H1 (cell line): ENCODE data around the gene FANCD2. TPM values are rescaled to one million over a fixed set of nuclear protein-coding genes. Genes with fewer than 3 reads are reported as not detected.

Experiments
- CTCF ChIA-PET: fragments of 300-600 bp; sonication (Branson Sonifier 250); formaldehyde crosslinking; loops from one replicate; lab custom pipeline; 2021; ENCODE audit not compliant: partially characterized antibody; lab: Charles Lee
- POLR2A ChIA-PET: fragments of 300-600 bp; sonication (Branson Sonifier 250); formaldehyde crosslinking; loops from one replicate; lab custom pipeline; 2021; ENCODE audit warnings: inconsistent platforms; ENCODE audit not compliant: partially characterized antibody; lab: Charles Lee
- DNase-seq, 2 experiments: peaks; one replicate each; pipeline versions ENCODE4 v3.0.0 to v3.0.0-alpha.2; 2010 to 2022; ENCODE audit warnings: low spot score in 2 of 2, low read depth in 1 of 2, mixed read lengths in 1 of 2
- FAIRE-seq: peaks from 2 replicates; lab custom pipeline; 2011; peaks lifted over from hg19 to GRCh38; lab: Jason Lieb, UNC
- H2AFZ ChIP-seq: 2 replicates; pipeline ENCODE4 v1.8.1; 2012; ENCODE audit warnings: low read length, inconsistent platforms
- H2AK5ac ChIP-seq: 2 replicates; pipeline ENCODE4 v1.6.1; 2013; ENCODE audit warnings: low read depth, low read length
- H2BK120ac ChIP-seq: replicated peaks from 2 replicates; pipeline ENCODE3; 2013; ENCODE audit warnings: low read depth, low read length, inconsistent platforms
- H2BK12ac ChIP-seq: 2 replicates; pipeline ENCODE4 v1.6.1; 2013; ENCODE audit warnings: low read depth, low read length
- H2BK15ac ChIP-seq: 2 replicates; pipeline ENCODE4 v1.6.1; 2013; ENCODE audit warnings: low read length
- H2BK20ac ChIP-seq: 2 replicates; pipeline ENCODE4 v1.6.1; 2013; ENCODE audit warnings: low read length
- H2BK5ac ChIP-seq: 2 replicates; pipeline ENCODE4 v1.6.1; 2013; ENCODE audit warnings: low read depth, low read length
- H3K14ac ChIP-seq: 2 replicates; pipeline ENCODE4 v1.6.1; 2013; ENCODE audit warnings: inconsistent platforms; ENCODE audit not compliant: insufficient read length
- H3K18ac ChIP-seq: 2 replicates; pipeline ENCODE4 v1.6.1; 2013; ENCODE audit warnings: low read length; ENCODE audit errors: extremely low read depth
- H3K23ac ChIP-seq: 2 replicates; pipeline ENCODE4 v1.6.1; 2013; ENCODE audit warnings: inconsistent platforms; ENCODE audit not compliant: insufficient read length
- H3K23me2 ChIP-seq: 2 replicates; pipeline ENCODE4 v1.6.1; 2013; ENCODE audit warnings: low read depth, low read length
- H3K27ac ChIP-seq: 2 replicates; pipeline ENCODE4 v1.6.1; 2011; ENCODE audit warnings: low read depth, low read length, inconsistent platforms
- H3K27me3 ChIP-seq, 4 experiments: replicated peaks in 1 of 4; 1 replicate in 1 of 4; 2 replicates in 3 of 4; pipeline versions ENCODE4 v1.6.1 to v1.8.1; 2011 to 2013; ENCODE audit warnings: low read length in 3 of 4, mild to moderate bottlenecking in 3 of 4, inconsistent platforms in 2 of 4, mixed read lengths in 2 of 4, moderate library complexity in 1 of 4; ENCODE audit not compliant: control insufficient read depth in 3 of 4, insufficient read depth in 3 of 4; ENCODE audit errors: extremely low read depth in 1 of 4
- H3K36me3 ChIP-seq, 4 experiments: 2 replicates each; pipeline versions ENCODE4 v1.6.1 to v1.8.1; 2011 to 2013; ENCODE audit warnings: mild to moderate bottlenecking in 4 of 4, low read length in 3 of 4, moderate library complexity in 2 of 4, control low read depth in 1 of 4, inconsistent platforms in 1 of 4; ENCODE audit not compliant: insufficient read depth in 4 of 4, control insufficient read depth in 2 of 4
- H3K4ac ChIP-seq: replicated peaks from 2 replicates; pipeline ENCODE3; 2013; ENCODE audit warnings: low read length, low read depth, mixed read lengths, inconsistent platforms; ENCODE audit not compliant: insufficient read length
- H3K4me1 ChIP-seq, 4 experiments: replicated peaks in 1 of 4; 1 replicate in 1 of 4; 2 replicates in 3 of 4; pipeline versions ENCODE4 v1.6.1 to v1.8.1; 2011 to 2013; ENCODE audit warnings: low read length in 3 of 4, inconsistent platforms in 2 of 4, mixed read lengths in 1 of 4; ENCODE audit not compliant: insufficient read depth in 4 of 4, control insufficient read depth in 3 of 4
- H3K4me2 ChIP-seq, 2 experiments: 2 replicates each; pipeline versions ENCODE4 v1.6.1 to v1.8.1; 2011 to 2013; ENCODE audit warnings: low read depth in 2 of 2, low read length in 2 of 2, control low read depth in 1 of 2, inconsistent platforms in 1 of 2, mild to moderate bottlenecking in 1 of 2; ENCODE audit not compliant: insufficient read depth in 1 of 2
- H3K4me3 ChIP-seq, 4 experiments: fragments of 200-600, 300-600 bp in 1 of 4; sonication (generic), shearing (Covaris generic), sonication (Bioruptor Twin) in 1 of 4; 2 replicates each; pipeline versions ENCODE4 v1.5.1 to v1.8.1; 2011 to 2016; ENCODE audit warnings: low read length in 4 of 4, low read depth in 3 of 4, control low read depth in 2 of 4, inconsistent platforms in 2 of 4, mild to moderate bottlenecking in 2 of 4, mixed read lengths in 1 of 4, moderate library complexity in 1 of 4; ENCODE audit not compliant: insufficient read depth in 2 of 4; ENCODE audit errors: extremely low read depth in 1 of 4
- H3K56ac ChIP-seq: replicated peaks from 2 replicates; pipeline ENCODE3; 2013; ENCODE audit warnings: low read depth, mild to moderate bottlenecking, mixed read lengths, low read length, inconsistent platforms; ENCODE audit not compliant: insufficient read length
- H3K79me1 ChIP-seq: 2 replicates; pipeline ENCODE4 v1.6.1; 2013; ENCODE audit warnings: low read depth, low read length, control low read depth
- H3K79me2 ChIP-seq, 2 experiments: 2 replicates each; pipeline versions ENCODE4 v1.6.1 to v1.8.1; 2012 to 2013; ENCODE audit warnings: low read length in 2 of 2, mild to moderate bottlenecking in 2 of 2, inconsistent platforms in 1 of 2; ENCODE audit not compliant: insufficient read depth in 2 of 2, control insufficient read depth in 1 of 2
- H3K9ac ChIP-seq, 4 experiments: replicated peaks in 1 of 4; 1 replicate in 1 of 4; 2 replicates in 3 of 4; pipeline versions ENCODE4 v1.6.1 to v1.8.1; 2011 to 2013; ENCODE audit warnings: low read depth in 3 of 4, low read length in 3 of 4, control low read depth in 2 of 4, mild to moderate bottlenecking in 2 of 4, moderate library complexity in 2 of 4, inconsistent platforms in 1 of 4; ENCODE audit errors: extremely low read depth in 1 of 4
- H3K9me3 ChIP-seq, 2 experiments: 2 replicates each; pipeline versions ENCODE4 v1.6.1 to v1.8.1; 2012 to 2013; ENCODE audit warnings: mild to moderate bottlenecking in 2 of 2, moderate library complexity in 2 of 2, control low read depth in 1 of 2, inconsistent platforms in 1 of 2, low read depth in 1 of 2, low read length in 1 of 2, mixed read lengths in 1 of 2; ENCODE audit not compliant: insufficient read depth in 2 of 2
- H4K20me1 ChIP-seq, 2 experiments: replicated peaks in 1 of 2; 2 replicates each; pipeline versions ENCODE3 to v1.8.1; 2011 to 2013; ENCODE audit warnings: inconsistent platforms in 2 of 2, low read length in 2 of 2, mild to moderate bottlenecking in 1 of 2; ENCODE audit not compliant: insufficient read depth in 2 of 2, control insufficient read depth in 1 of 2
- H4K5ac ChIP-seq: 2 replicates; pipeline ENCODE4 v1.6.1; 2013; ENCODE audit warnings: low read length, low read depth, mixed read lengths, inconsistent platforms; ENCODE audit not compliant: insufficient read length
- H4K8ac ChIP-seq: 2 replicates; pipeline ENCODE4 v1.8.0; 2013; ENCODE audit warnings: mild to moderate bottlenecking, moderate library complexity, low read length, inconsistent platforms; ENCODE audit not compliant: insufficient read depth; ENCODE audit errors: extremely low read depth
- H4K91ac ChIP-seq: replicated peaks from 2 replicates; pipeline ENCODE3; 2013; ENCODE audit warnings: low read length, mixed read lengths, inconsistent platforms; ENCODE audit not compliant: insufficient read length
- BCL11A ChIP-seq, 2 experiments: IDR thresholded peaks; one replicate each; pipeline ENCODE4 v1.6.1; 2011; ENCODE audit warnings: low read depth in 2 of 2, low read length in 2 of 2, mild to moderate bottlenecking in 2 of 2
- CBX8 ChIP-seq: fragments of 300-800, 300-1000 bp; sonication (generic); IDR thresholded peaks from 2 replicates; pipeline ENCODE4 v1.7.1; 2016; ENCODE audit warnings: low read depth, low read length, borderline replicate concordance
- GABPA ChIP-seq: IDR thresholded peaks from 2 replicates; pipeline ENCODE4 v1.6.1; 2011; ENCODE audit warnings: mild to moderate bottlenecking, low read length, moderate library complexity, borderline replicate concordance; ENCODE audit not compliant: insufficient read depth
- RFX5 ChIP-seq: IDR thresholded peaks from 2 replicates; pipeline ENCODE4 v1.6.1; 2011; ENCODE audit warnings: low read depth, low read length, improper control_type of control experiment, borderline replicate concordance
- TAF7 ChIP-seq: optimal IDR thresholded peaks from 2 replicates; pipeline ENCODE3; 2011; ENCODE audit warnings: low read depth, mild to moderate bottlenecking, inconsistent platforms, low read length, moderate library complexity, borderline replicate concordance
- USF2 ChIP-seq: IDR thresholded peaks from 2 replicates; pipeline ENCODE4 v1.6.1; 2011; ENCODE audit warnings: low read length, improper control_type of control experiment
- ZNF274 ChIP-seq: IDR thresholded peaks from 2 replicates; pipeline ENCODE4 v1.7.0; 2012; ENCODE audit warnings: low read length, borderline replicate concordance; ENCODE audit errors: extremely low read depth
- WGBS, 2 experiments: shearing (Covaris generic) in 1 of 2; methylation state at CpG; one replicate each; pipeline versions ENCODE4 v1.1.6 to v1.1.7; 2013 to 2015; ENCODE audit warnings: low lambda C conversion rate in 2 of 2, mixed read lengths in 2 of 2, inconsistent platforms in 1 of 2, low coverage in 1 of 2, missing lambda C conversion rate in 1 of 2; ENCODE audit not compliant: insufficient replicate concordance in 2 of 2, insufficient coverage in 1 of 2, insufficient read length in 1 of 2; ENCODE audit errors: extremely low coverage in 1 of 2, missing lambda C conversion rate in 1 of 2; 5-methylcytosine and 5-hydroxymethylcytosine counted together
- polyA plus RNA-seq, 7 experiments: library from polyadenylated mRNA; depleted of rRNA in 3 of 7; stranded (reverse) in 5 of 7; unstranded in 2 of 7; fragments of >200 nt in 5 of 7; fragments of 200-250 nt in 2 of 7; gene quantifications; 1 replicate in 5 of 7; 2 replicates in 1 of 7; 4 replicates in 1 of 7; pipeline versions ENCODE4 v1.2.1 to v1.2.3, GENCODE V29; 2011 to 2013; ENCODE audit warnings: missing spikeins in 2 of 7, mixed read lengths in 2 of 7
- total RNA-seq: library from RNA; stranded (reverse); fragmentation: NEBNext Ultra II Directional; extraction: Animal tissue kit (Norgen Biotek cat#: 25700); gene quantifications from 2 replicates; pipeline ENCODE4 v1.2.1, GENCODE V29; 2021
- TF ChIP-seq, protein P1 (sequence below): IDR thresholded peaks from 2 replicates; pipeline ENCODE4 v1.6.1; 2012; ENCODE audit warnings: inconsistent platforms

The FANCD2 gene
- total and polyA plus RNA-seq, 2 of the 8 experiments (the other 6 are each of a cell fraction or from before 2014, with no cell fraction given): 33.1 to 77.8 TPM

DNA sequence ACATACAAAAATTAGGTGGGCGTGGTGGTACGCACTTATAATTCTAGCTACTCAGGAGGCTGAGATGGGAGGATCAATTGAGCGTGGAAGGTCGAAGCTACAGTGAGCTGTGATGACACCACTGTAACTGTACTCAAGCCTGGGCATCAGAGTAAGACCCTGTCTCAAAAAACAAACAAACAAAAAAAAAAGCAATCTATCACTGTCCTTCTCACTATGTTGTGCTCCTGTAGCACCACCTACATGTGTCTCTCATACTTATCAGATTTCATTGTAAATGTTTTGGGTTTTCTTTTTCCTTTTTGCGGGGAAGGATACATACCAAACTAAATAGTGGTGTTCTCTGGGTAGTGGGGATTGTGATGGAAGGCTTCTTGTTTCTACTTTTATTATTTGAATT is 14.8 kb downstream of the FANCD2 start:
- Histone ChIP-seq H3K79me1 (no peaks in the 10 kb centered on the region), H4K8ac (no peak overlapping the region), H3K18ac (no peak overlapping the region), H2BK15ac (no peak overlapping the region), H3K4me3 (no peak overlapping the region), H2AK5ac (no peak overlapping the region), H4K5ac (no peak overlapping the region), H2BK20ac (no peak overlapping the region), H3K23me2 (no peaks in the 10 kb centered on the region), H2BK5ac (no peak overlapping the region), H4K91ac (no peak overlapping the region), H4K20me1 (no peaks in the 10 kb centered on the region), H3K27me3 (no peaks in the 10 kb centered on the region), H2BK12ac (no peak overlapping the region), H3K14ac (no peak overlapping the region), H3K4ac (no peak overlapping the region), H3K27ac (no peak overlapping the region), H3K56ac (no peak overlapping the region), H3K9me3 (no peaks in the 10 kb centered on the region), H3K9ac (no peak overlapping the region), H3K36me3 (peaks cover 19 to 63% (median 51%) of the 10 kb centered on the region in 4 experiments), H3K79me2 (no peaks in the 10 kb centered on the region), H3K4me1 (no peaks in the 10 kb centered on the region), H2BK120ac (no peak overlapping the region), H3K4me2 (no peak overlapping the region), H3K23ac (no peak overlapping the region), H2AFZ (no peak overlapping the region)
- CTCF ChIA-PET: no interaction called here
- 97% methylated on average over 5 of the region's 5 CpGs; no CpG with 5 or more reads in 1 of the 2 experiments for WGBS, 2 experiments
- no peak for TF ChIP-seq USF2
- no peak for TF ChIP-seq TAF7
- TF ChIP-seq, protein P1, sequence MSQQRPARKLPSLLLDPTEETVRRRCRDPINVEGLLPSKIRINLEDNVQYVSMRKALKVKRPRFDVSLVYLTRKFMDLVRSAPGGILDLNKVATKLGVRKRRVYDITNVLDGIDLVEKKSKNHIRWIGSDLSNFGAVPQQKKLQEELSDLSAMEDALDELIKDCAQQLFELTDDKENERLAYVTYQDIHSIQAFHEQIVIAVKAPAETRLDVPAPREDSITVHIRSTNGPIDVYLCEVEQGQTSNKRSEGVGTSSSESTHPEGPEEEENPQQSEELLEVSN: no peak
- no peak for TF ChIP-seq BCL11A (IDR thresholded peaks at IDR 0.05; ENCODE audit: low read depth in 2 of 2, low read length in 2 of 2)
- TF ChIP-seq CBX8: no peak
- no peak for TF ChIP-seq RFX5
- no peak for TF ChIP-seq GABPA
- TF ChIP-seq ZNF274: no peak
- DNase-seq (no peak), FAIRE-seq (no peak)
- POLR2A ChIA-PET: no interaction called here
